Activated CD4-positive, alpha-beta T cell treated with anti-CD3 and anti-CD28 coated beads for 36 hours (primary cell): ENCODE measurements around the gene ZNF620. TPM values are rescaled to one million over a fixed set of nuclear protein-coding genes. Genes with fewer than 3 reads are reported as not detected.
"Not testable (repeated sequence)": the region's sequence is repeated elsewhere in the genome, so short reads cannot be mapped to it uniquely, and the experiment has no call there.

Experiments used
- ATAC-seq: fragments of 200-7000 bp; cut with Tn5 transposase; one replicate; pipeline ENCODE4 v1.10.0; 2021; ENCODE audit warnings: mild to moderate bottlenecking, moderate library complexity
- CTCF ChIA-PET: fragments of 350-600 bp; sonication (Branson Sonifier 250); formaldehyde crosslinking; loops from one replicate; lab custom pipeline; 2021; ENCODE audit warnings: antibody characterized with exemption; lab: Charles Lee
- POLR2A ChIA-PET: fragments of 350-600 bp; sonication (Branson Sonifier 250); formaldehyde crosslinking; loops from one replicate; lab custom pipeline; 2021; ENCODE audit warnings: antibody characterized with exemption, inconsistent platforms; lab: Charles Lee
- DNase-seq: peaks from one replicate; pipeline ENCODE4 v3.0.0-alpha.2; 2020
- H3K27ac Mint-ChIP-seq: one replicate; pipeline ENCODE4 v1.8.0; 2021; ENCODE audit warnings: mixed read lengths
- H3K27me3 Mint-ChIP-seq: one replicate; pipeline ENCODE4 v1.8.0; 2021; ENCODE audit warnings: mixed read lengths
- H3K36me3 Mint-ChIP-seq: one replicate; pipeline ENCODE4 v1.8.0; 2021; ENCODE audit warnings: low read depth, mixed read lengths
- H3K4me1 Mint-ChIP-seq: one replicate; pipeline ENCODE4 v1.8.0; 2021; ENCODE audit warnings: mixed read lengths
- H3K4me3 Mint-ChIP-seq: one replicate; pipeline ENCODE4 v1.8.0; 2021; ENCODE audit warnings: mild to moderate bottlenecking, moderate library complexity, mixed read lengths
- H3K9me3 Mint-ChIP-seq: one replicate; pipeline ENCODE4 v1.8.0; 2021; ENCODE audit warnings: low read depth, mixed read lengths
- intact Hi-C, 2 experiments: fragments of 100-400 bp; cut with DNase I in 1 of 2; cut with micrococcal nuclease in 1 of 2; formaldehyde crosslinking; loops; one replicate each; pipeline versions ENCODE4 v1.14.2 to v1.15.1; 2022 to 2024; cut with DNase I, micrococcal nuclease
- total RNA-seq, 2 experiments: library from RNA; stranded (reverse); gene quantifications; one replicate each; pipeline ENCODE4 v1.2.3, GENCODE V29; 2021

Gene ZNF620
- total RNA-seq, result 1 to 10 TPM; 3.8 to 3.9 TPM

DNA sequence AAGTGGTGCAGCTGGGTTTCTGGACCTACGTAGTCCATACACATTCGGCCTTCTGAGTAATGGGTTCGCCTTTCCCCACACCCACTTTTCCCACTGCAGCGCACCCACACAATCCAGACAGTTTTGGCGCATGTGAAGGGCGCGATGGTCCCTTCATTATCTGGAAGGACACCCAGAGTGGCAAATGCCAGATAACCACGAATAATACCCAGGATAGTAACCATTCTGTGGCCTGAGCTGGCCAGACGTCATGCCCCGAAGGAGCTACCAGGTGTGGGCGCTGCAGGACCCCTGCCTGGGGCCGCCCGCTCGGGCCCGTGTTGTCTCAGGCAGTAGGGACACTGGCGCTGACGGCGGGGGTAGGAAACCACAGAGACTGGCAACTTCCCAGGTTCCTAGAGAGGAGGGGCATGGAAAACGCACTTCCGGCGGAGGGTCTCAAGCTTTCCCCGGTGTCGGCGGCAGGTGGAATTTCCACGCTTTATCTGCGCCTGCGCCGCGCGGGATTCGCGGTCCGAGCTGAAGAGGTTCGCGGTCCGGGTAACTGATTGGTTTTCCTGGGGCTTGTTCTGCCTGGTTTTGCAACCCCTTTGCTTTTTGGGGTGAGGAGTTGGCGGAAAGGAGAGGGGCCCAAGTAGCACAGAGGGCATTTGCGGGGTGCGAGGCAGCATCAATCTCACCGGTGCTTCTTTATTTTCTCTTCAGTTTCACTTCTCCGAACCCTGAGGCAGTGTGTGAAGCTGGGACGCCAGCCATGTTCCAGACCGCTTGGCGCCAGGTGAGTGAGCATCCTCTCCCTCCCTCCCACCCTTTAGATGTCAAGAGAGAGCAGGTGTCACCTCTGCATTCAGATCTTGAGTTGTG lies at the start of gene ZNF620:
Gene ZNF620, plus strand, starts transcription at position 441 of the 864 bp plus-strand sequence. Its CDS starts 314 bp downstream, at position 755.
- peak; percentile 59 for DNase-seq
- no peaks in the 10 kb centered on the region for H3K27me3 Mint-ChIP-seq
- intact Hi-C loops, result loop anchor here (1.0 to 2.0 kb wide), 4 partner anchors 18 to 49 kb away; partner anchors contain the start of genes ZNF621 (in 2 of the 2), RPL14 (in 1 of the 2) and ZNF619 (in 1 of the 2)
- peak within 1 kb of the TSS; percentile 86 for H3K4me3 Mint-ChIP-seq
- peak within 1 kb of the TSS; percentile 92 for H3K27ac Mint-ChIP-seq
- peaks cover 29% of the 10 kb centered on the region for H3K4me1 Mint-ChIP-seq
- peak; percentile 67 for ATAC-seq
- ChIA-PET CTCF (interaction anchor here (0.5 to 1.9 kb wide), 5 partner anchors 9 to 913 kb away, joined by 3 to 5 read pairs (median 4); partner anchors contain the start of gene ZNF619), POLR2A (interaction anchor here (0.7 kb wide), 1 partner anchor 22 kb away, joined by 3 read pairs; no protein-coding TSS in a partner anchor)
- H3K36me3 Mint-ChIP-seq, result peaks cover 17% of the 10 kb centered on the region
- H3K9me3 Mint-ChIP-seq, result no peaks in the 10 kb centered on the region

DNA sequence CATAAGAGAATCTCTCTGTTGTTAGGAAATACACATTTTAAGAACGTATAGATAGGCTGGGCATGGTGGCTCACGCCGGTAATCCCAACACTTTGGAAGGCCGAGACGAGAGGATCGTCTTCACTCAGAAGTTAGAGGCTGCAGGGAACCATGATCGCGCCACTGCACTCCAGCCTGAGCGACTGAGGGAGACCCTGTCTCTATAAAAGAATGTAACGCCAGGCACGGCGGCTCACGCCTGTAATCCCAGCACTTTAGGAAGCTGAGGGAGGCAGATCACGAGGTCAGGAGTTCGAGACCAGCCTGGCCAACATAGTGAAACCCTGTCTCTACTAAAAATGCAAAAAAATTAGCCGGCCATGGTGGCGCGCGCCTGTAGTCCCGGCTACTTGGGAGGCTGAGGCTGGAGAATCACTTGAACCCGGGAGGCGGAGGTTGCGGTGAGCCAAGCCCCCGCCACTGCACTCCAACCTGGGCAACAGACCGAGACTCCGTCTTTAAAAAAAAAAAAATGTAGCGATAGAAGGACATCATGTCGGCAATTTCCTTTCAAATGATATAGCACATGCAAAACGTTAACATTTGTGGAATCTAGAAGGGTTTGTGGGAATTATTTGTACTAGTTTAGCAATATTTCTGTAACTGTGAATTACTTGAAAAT lies 49.4 kb upstream of the ZNF620 start:
- DNase-seq, result no peak
- CTCF ChIA-PET, result interaction anchor here (0.6 to 1.0 kb wide), 3 partner anchors 126 to 321 kb away, joined by 3 to 8 read pairs (median 3); no protein-coding TSS in a partner anchor
- Mint-ChIP-seq H3K4me1 (peaks cover 59% of the 10 kb centered on the region), H3K27ac (peak overlapping the region; percentile 97), H3K4me3 (peak overlapping the region; percentile 86), H3K27me3 (no peaks in the 10 kb centered on the region), H3K36me3 (peaks cover 31% of the 10 kb centered on the region), H3K9me3 (no peaks in the 10 kb centered on the region)
- intact Hi-C loops, result loop anchor here (2.0 to 10.0 kb wide), 7 partner anchors 50 to 1556 kb away; partner anchors contain the start of genes RPSA (in 2 of the 2), ZNF620 (in 1 of the 2) and ZNF621 (in 1 of the 2)
- ATAC-seq, result no peak
- POLR2A ChIA-PET, result interaction anchor here (0.8 to 1.3 kb wide), 3 partner anchors 10 to 27 kb away, joined by 4 to 5 read pairs (median 4); no protein-coding TSS in a partner anchor

DNA sequence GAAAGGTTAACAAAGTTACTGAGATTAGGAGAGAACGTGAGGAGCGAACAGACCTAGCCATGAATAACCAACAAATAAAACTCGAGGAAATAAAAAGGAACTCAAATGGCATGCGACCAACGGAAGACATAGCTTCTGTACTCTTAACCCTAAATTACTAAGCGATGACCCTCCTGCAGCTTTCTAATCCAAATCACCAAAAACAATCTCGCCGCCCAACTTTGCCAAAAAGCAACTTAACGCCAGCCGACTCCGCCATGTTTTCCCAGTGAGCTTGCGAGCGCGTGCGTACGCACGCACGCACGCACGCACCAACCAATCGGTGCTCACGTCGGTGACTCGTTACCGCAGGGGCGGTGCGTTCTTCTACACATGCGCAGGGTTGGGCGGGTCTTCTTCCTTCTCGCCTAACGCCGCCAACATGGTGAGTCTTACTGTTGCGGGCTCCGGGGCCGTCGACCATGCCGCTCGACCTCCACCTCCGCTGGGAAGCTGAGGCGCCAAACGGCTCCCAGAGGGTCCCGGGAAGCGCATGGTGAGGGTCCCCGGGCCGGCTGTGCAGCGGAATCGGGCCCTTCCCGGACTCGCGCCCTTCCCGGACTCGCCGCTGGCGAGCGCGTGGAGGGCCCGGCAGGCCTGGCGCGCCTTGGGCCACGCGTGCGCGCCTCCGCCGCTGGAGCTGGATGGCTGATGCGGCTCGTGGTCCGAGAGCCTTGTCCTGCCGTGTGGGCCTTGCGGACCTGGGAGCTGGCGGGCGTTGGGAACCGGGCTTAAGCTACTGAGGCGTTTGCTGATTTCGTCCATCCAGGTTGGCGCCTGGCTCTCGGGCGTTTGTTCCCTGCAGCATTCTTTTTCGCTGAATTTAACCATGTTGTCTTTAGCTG lies 48.7 kb upstream of the ZNF620 start, which contains the start of gene RPL14:
Gene RPL14, plus strand, starts transcription at position 400 of the 884 bp plus-strand sequence. Its CDS starts 133 bp downstream, at position 533.
- intact Hi-C loops, result loop anchor here (1.0 to 10.0 kb wide), 11 partner anchors 20 to 1556 kb away; partner anchors contain the start of genes EIF1B (in 2 of the 2), RPSA (in 2 of the 2), ZNF621 (in 2 of the 2) and ULK4 (in 1 of the 2)
- H3K4me1 Mint-ChIP-seq, result peaks cover 64% of the 10 kb centered on the region
- CTCF ChIA-PET, result interaction anchor here (0.6 to 1.0 kb wide), 2 partner anchors 126 to 140 kb away, joined by 3 to 8 read pairs; no protein-coding TSS in a partner anchor
- no peaks in the 10 kb centered on the region for H3K27me3 Mint-ChIP-seq
- peaks cover 39% of the 10 kb centered on the region for H3K36me3 Mint-ChIP-seq
- POLR2A ChIA-PET, result interaction anchor here (0.6 to 1.3 kb wide), 5 partner anchors 10 to 148 kb away, joined by 3 to 5 read pairs (median 4); partner anchors contain the start of gene EIF1B
- ATAC-seq (peak; percentile 76), DNase-seq (peak; percentile 97)
- peak within 1 kb of the TSS; percentile 86 for H3K4me3 Mint-ChIP-seq
- H3K27ac Mint-ChIP-seq, result peak within 1 kb of the TSS; percentile 97
- H3K9me3 Mint-ChIP-seq, result no peaks in the 10 kb centered on the region

DNA sequence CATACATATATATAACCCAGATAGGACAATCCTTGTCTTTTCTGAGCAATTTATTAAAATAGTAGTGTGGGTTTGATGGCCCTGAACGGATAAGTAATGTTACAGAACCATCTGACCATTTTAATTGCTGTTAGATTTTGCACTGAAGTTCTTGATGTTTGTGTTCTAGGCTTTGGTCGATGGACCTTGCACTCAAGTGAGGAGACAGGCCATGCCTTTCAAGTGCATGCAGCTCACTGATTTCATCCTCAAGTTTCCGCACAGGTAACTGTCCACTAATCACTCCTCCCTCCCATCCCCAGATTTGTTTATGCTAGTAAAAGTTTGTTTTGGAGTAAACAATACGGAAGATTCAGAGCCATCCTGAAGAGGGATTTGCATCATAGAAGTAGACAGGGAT lies 47.4 kb upstream of the ZNF620 start:
- DNase-seq (no peak), ATAC-seq (no peak)
- peak overlapping the region; percentile 86 for H3K4me3 Mint-ChIP-seq
- H3K27me3 Mint-ChIP-seq, result no peaks in the 10 kb centered on the region
- CTCF ChIA-PET, result interaction anchor here (0.6 kb wide), 2 partner anchors 20 kb away, joined by 3 to 4 read pairs; no protein-coding TSS in a partner anchor
- intact Hi-C loops, result loop anchor here (5.0 to 10.0 kb wide), 3 partner anchors 746 to 1149 kb away; partner anchors contain the start of gene RPSA (in 1 of the 2)
- POLR2A ChIA-PET, result interaction anchor here (0.7 kb wide), 1 partner anchor 1309 kb away, joined by 3 read pairs; no protein-coding TSS in a partner anchor
- peaks cover 49% of the 10 kb centered on the region for H3K36me3 Mint-ChIP-seq
- H3K9me3 Mint-ChIP-seq, result no peaks in the 10 kb centered on the region
- H3K4me1 Mint-ChIP-seq, result peaks cover 57% of the 10 kb centered on the region
- peak overlapping the region; percentile 97 for H3K27ac Mint-ChIP-seq

DNA sequence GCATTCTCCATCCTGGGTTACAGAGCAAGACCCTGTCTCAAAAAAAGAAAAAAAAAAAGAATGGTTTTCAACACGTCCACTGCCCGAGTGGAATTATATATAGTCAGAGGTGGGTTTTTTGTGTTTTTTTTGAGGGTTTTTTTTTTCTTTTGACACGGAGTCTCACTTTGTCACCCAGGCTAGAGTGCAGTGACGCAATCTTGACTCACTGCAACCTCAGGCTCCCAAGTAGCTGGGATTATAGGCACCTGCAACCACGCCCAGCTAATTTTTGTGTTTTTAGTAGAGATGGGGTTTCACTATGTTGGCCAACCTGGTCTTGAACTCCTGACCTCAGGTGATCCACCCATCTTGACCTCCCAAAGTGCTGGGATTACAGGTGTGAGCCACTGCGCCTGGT lies 45.4 kb upstream of the ZNF620 start:
- ChIA-PET POLR2A (interaction anchor here (0.6 to 0.8 kb wide), 3 partner anchors 18 to 145 kb away, joined by 3 to 9 read pairs (median 5); no protein-coding TSS in a partner anchor), CTCF (interaction anchor here (0.6 kb wide), 1 partner anchor 32 kb away, joined by 3 read pairs; no protein-coding TSS in a partner anchor)
- ATAC-seq, H3K4me3 Mint-ChIP-seq, intact Hi-C loops, H3K9me3 Mint-ChIP-seq, H3K27me3 Mint-ChIP-seq: not testable (repeated sequence)
- Mint-ChIP-seq H3K4me1 (peaks cover 55% of the 10 kb centered on the region), H3K36me3 (peaks cover 64% of the 10 kb centered on the region), H3K27ac (peak overlapping the region; percentile 65)
- DNase-seq, result peak; percentile 46

DNA sequence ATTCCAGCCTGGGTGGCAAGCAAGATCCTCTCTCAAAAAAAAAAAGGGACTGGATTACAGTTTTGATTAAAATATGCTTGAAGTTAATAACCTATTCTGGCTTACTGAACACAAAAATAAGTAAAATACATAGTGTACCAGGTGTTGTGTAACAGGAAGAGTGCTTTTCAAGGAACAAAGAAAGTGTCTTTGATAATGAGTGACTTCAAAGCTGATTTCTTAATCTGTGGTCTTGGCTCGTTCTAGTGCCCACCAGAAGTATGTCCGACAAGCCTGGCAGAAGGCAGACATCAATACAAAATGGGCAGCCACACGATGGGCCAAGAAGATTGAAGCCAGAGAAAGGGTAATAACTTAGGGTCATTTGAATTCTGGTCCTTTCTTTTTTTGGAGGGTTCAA lies 44.7 kb upstream of the ZNF620 start:
- POLR2A ChIA-PET, result interaction anchor here (0.8 kb wide), 1 partner anchor 17 kb away, joined by 3 read pairs; no protein-coding TSS in a partner anchor
- H3K27ac Mint-ChIP-seq, result no peak overlapping the region
- H3K36me3 Mint-ChIP-seq, result peaks cover 66% of the 10 kb centered on the region
- intact Hi-C loops, result no loop called here
- H3K4me1 Mint-ChIP-seq, result peaks cover 49% of the 10 kb centered on the region
- H3K9me3 Mint-ChIP-seq, result no peaks in the 10 kb centered on the region
- no peak overlapping the region for H3K4me3 Mint-ChIP-seq
- no peaks in the 10 kb centered on the region for H3K27me3 Mint-ChIP-seq
- ATAC-seq (no peak), DNase-seq (no peak)
- CTCF ChIA-PET, result interaction anchor here (1.0 kb wide), 1 partner anchor 33 kb away, joined by 5 read pairs; no protein-coding TSS in a partner anchor

DNA sequence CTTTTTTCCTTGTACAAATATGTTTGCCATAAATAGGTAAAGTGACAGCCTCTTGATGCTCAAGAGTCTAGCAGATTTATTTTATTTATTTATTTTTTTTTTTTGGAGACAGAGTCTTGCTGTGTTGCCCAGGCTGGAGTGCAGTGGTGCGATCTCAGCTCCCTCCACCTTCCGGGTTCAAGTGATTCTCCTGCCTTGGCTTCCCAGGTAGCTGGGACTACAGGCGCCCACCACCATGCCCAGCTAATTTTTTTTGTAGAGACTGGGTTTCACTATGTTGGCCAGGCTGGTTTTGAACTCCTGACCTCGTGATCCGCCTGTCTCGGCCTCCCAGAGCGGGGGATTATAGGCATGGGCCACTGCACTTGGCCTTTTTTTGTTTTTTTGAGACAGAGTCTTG lies 43.0 kb upstream of the ZNF620 start:
- H3K4me3 Mint-ChIP-seq, H3K9me3 Mint-ChIP-seq, DNase-seq, POLR2A ChIA-PET, H3K27ac Mint-ChIP-seq, CTCF ChIA-PET, H3K27me3 Mint-ChIP-seq, ATAC-seq, intact Hi-C loops: not testable (repeated sequence)
- H3K36me3 Mint-ChIP-seq, result peaks cover 69% of the 10 kb centered on the region
- H3K4me1 Mint-ChIP-seq, result peaks cover 46% of the 10 kb centered on the region

DNA sequence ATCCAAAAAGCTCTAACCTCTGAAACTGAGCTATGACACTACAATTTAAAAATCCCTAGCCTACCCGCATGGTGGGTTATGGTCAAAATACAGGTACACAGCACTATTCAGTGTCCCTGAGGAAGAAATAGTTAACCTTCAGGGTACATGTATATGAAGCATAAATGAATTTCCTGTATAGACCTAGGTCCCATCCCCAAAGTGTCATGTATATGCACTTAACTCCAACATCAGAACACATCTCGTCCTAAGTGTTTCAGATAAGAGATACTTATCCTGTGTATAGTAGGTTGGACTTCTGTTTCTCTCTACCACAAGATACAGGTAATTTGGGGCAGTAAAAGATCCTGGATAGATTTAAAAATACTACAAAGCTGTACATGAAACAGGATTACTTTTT lies 42.3 kb upstream of the ZNF620 start:
- no peak for DNase-seq
- Mint-ChIP-seq H3K27me3 (no peaks in the 10 kb centered on the region), H3K27ac (no peak overlapping the region), H3K36me3 (peaks cover 66% of the 10 kb centered on the region), H3K9me3 (no peaks in the 10 kb centered on the region), H3K4me3 (no peak overlapping the region), H3K4me1 (peaks cover 41% of the 10 kb centered on the region)
- ATAC-seq, result no peak
- ChIA-PET POLR2A (no interaction called here), CTCF (no interaction called here)
- intact Hi-C loops, result no loop called here

DNA sequence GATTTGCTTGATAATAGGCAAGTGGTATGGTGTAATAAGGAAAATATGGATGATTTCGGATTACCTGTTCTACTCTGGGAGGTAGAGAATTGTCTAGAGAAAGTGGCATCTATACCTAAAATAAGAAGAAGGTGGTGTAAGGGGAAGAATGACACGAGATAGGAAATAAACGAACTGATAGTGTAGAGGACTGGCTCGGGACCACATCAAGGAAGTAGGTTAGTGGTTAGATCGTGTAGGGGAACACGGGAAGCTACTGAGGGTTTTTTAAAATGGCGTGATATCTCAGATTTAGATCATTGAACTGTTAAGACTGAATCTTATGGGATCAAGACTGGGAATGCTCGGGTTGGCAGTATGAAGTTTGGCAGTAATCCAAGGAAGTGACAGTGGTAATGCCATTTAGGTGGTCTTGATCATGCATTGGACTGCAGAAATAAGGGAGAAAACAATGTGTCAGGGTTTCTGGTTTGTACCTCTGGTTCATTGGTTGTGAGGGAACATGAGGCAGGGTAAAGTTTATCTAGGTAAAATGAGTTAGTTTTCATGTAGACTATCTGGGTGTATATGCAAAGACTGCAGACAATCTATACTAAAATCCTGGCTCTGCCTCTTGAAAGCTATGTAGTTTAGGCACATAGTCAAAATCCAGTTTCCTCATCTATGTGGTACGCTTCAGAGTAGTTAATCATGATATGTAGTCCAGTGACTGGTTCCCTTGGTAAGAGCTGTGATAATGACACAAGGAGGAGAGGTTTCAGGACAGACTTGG lies 41.3 kb upstream of the ZNF620 start:
- H3K27ac Mint-ChIP-seq, result peak overlapping the region; percentile 48
- H3K27me3 Mint-ChIP-seq, result no peaks in the 10 kb centered on the region
- intact Hi-C loops, result no loop called here
- no peaks in the 10 kb centered on the region for H3K9me3 Mint-ChIP-seq
- POLR2A ChIA-PET, result interaction anchor here (1.0 kb wide), 1 partner anchor 13 kb away, joined by 3 read pairs; the partner anchor contains the start of gene ZNF619
- no peak for DNase-seq
- no peak overlapping the region for H3K4me3 Mint-ChIP-seq
- peak; percentile 40 for ATAC-seq
- peaks cover 32% of the 10 kb centered on the region for H3K4me1 Mint-ChIP-seq
- CTCF ChIA-PET, result interaction anchor here (0.9 kb wide), 1 partner anchor 9 kb away, joined by 3 read pairs; no protein-coding TSS in a partner anchor
- H3K36me3 Mint-ChIP-seq, result peaks cover 56% of the 10 kb centered on the region
